Thymus (tissue), 11 donors: ENCODE measurements around the gene TRPM4. TPM values are rescaled to one million over a fixed set of nuclear protein-coding genes. Genes with fewer than 3 reads are reported as not detected.
A peak's percentile ranks its signal among the peaks of the same experiment; 100 is the strongest.
"Not testable (repeated sequence)": the region's sequence is repeated elsewhere in the genome, so short reads cannot be mapped to it uniquely, and the experiment has no call there.

Source experiments
- DNase-seq, 9 donors: peaks; one replicate each; pipeline ENCODE4 v3.0.0-alpha.2; 2013; ENCODE audit warnings: low spot score in 9 of 9, low read depth in 6 of 9, missing footprints in 1 of 9
- H3K27ac ChIP-seq, 2 donors: one replicate each; pipeline ENCODE4 v1.5.1; 2013; ENCODE audit warnings: control low read depth in 1 of 2, low read depth in 1 of 2, low read length in 1 of 2, mild to moderate bottlenecking in 1 of 2, moderate library complexity in 1 of 2
- H3K27me3 ChIP-seq, 2 donors: one replicate each; pipeline ENCODE4 v1.5.1; 2013; ENCODE audit warnings: low read length in 1 of 2; ENCODE audit not compliant: control insufficient read depth in 2 of 2, insufficient read depth in 1 of 2
- H3K36me3 ChIP-seq, 2 donors: one replicate each; pipeline ENCODE4 v1.5.1; 2013; ENCODE audit warnings: low read length in 1 of 2, mild to moderate bottlenecking in 1 of 2, moderate library complexity in 1 of 2; ENCODE audit not compliant: control insufficient read depth in 2 of 2, insufficient read depth in 2 of 2
- H3K4me1 ChIP-seq, 2 donors: one replicate each; pipeline ENCODE4 v1.5.1; 2013; ENCODE audit warnings: low read length in 2 of 2; ENCODE audit not compliant: control insufficient read depth in 2 of 2, insufficient read depth in 2 of 2
- H3K4me3 ChIP-seq, 2 donors: one replicate each; pipeline ENCODE4 v1.5.1; 2013; ENCODE audit warnings: low read length in 2 of 2, control low read depth in 1 of 2, mild to moderate bottlenecking in 1 of 2
- H3K9me3 ChIP-seq, 2 donors: one replicate each; pipeline ENCODE4 v1.5.1; 2013; ENCODE audit warnings: low read length in 1 of 2, mild to moderate bottlenecking in 1 of 2; ENCODE audit not compliant: control insufficient read depth in 2 of 2, insufficient read depth in 1 of 2
- WGBS: extraction: QIAGEN DNeasy Blood & Tissue Kit; methylation state at CpG from one replicate; pipeline ENCODE4 v1.1.7; 2013; 5-methylcytosine and 5-hydroxymethylcytosine counted together
- polyA plus RNA-seq: library from polyadenylated mRNA; stranded (reverse); fragments of 200-250 nt; gene quantifications from one replicate; pipeline ENCODE4 v1.2.3, GENCODE V29; 2013
- total RNA-seq: library from RNA; stranded (reverse); fragments of 120-200 nt; gene quantifications from one replicate; pipeline ENCODE4 v1.2.4, GENCODE V29; 2013
- donor health status: healthy.

Gene TRPM4
- total and polyA plus RNA-seq, 2 donors = 3.7 to 7.6 TPM

- H3K27me3 ChIP-seq = peaks cover 0 to 8% of the 10 kb centered on the region in 2 donors
- no peaks in the 10 kb centered on the region for H3K36me3 ChIP-seq
- WGBS = 97% methylated on average over 6 of the region's 6 CpGs
- H3K27ac ChIP-seq = no peak overlapping the region
- no peak overlapping the region for H3K4me3 ChIP-seq
- H3K9me3 ChIP-seq = peaks cover 0 to 8% of the 10 kb centered on the region in 2 donors
- no peaks in the 10 kb centered on the region for H3K4me1 ChIP-seq
- no peak for DNase-seq
Observed at GRCh38 chr19:49193822-49194394, 36.3 kb downstream of the TRPM4 start.

GRCh38 chr19:49194408-49194807 is 36.8 kb downstream of the TRPM4 start:
- DNase-seq = no peak
- Histone ChIP-seq H3K4me1 (no peaks in the 10 kb centered on the region), H3K27ac (no peak overlapping the region), H3K9me3 (peaks cover 0 to 6% of the 10 kb centered on the region in 2 donors), H3K4me3 (no peak overlapping the region), H3K36me3 (no peaks in the 10 kb centered on the region), H3K27me3 (peaks cover 0 to 8% of the 10 kb centered on the region in 2 donors)
- WGBS = 93% methylated on average over 4 of the region's 4 CpGs

- Histone ChIP-seq H3K4me1 (no peaks in the 10 kb centered on the region), H3K27me3 (peaks cover 0 to 5% of the 10 kb centered on the region in 2 donors), H3K9me3 (no peaks in the 10 kb centered on the region), H3K27ac (no peak overlapping the region), H3K36me3 (no peaks in the 10 kb centered on the region), H3K4me3 (no peak overlapping the region)
- WGBS = 89% methylated on average over 40 of the region's 40 CpGs
- no peak for DNase-seq
Observed at GRCh38 chr19:49196527-49197240, 39.1 kb downstream of the TRPM4 start.

GRCh38 chr19:49200238-49200862 is 42.8 kb downstream of the TRPM4 start:
- H3K27ac ChIP-seq = no peak overlapping the region
- WGBS = 95% methylated on average over 29 of the region's 29 CpGs
- no peak for DNase-seq

GRCh38 chr19:49201042-49201441 is 43.5 kb downstream of the TRPM4 start:
- no peaks in the 10 kb centered on the region for H3K9me3 ChIP-seq
- peaks cover 0 to 5% of the 10 kb centered on the region in 2 donors for H3K27me3 ChIP-seq
- DNase-seq = no peak
- no peaks in the 10 kb centered on the region for H3K36me3 ChIP-seq
- 94% methylated on average over 7 of the region's 7 CpGs for WGBS
- H3K27ac ChIP-seq = no peak overlapping the region
- no peaks in the 10 kb centered on the region for H3K4me1 ChIP-seq
- H3K4me3 ChIP-seq = no peak overlapping the region

More at GRCh38 chr19:49200238-49200862, 42.8 kb downstream of the TRPM4 start:
- Histone ChIP-seq H3K9me3 (no peaks in the 10 kb centered on the region), H3K4me1 (no peaks in the 10 kb centered on the region), H3K27me3 (peaks cover 0 to 5% of the 10 kb centered on the region in 2 donors), H3K36me3 (no peaks in the 10 kb centered on the region), H3K4me3 (no peak overlapping the region)

- no peak overlapping the region for H3K27ac ChIP-seq
- H3K9me3 ChIP-seq = no peaks in the 10 kb centered on the region
- H3K27me3 ChIP-seq = peaks cover 0 to 2% of the 10 kb centered on the region in 2 donors
- H3K4me1 ChIP-seq = no peaks in the 10 kb centered on the region
- WGBS = 88% methylated on average over 7 of the region's 7 CpGs
- no peak for DNase-seq
- H3K4me3 ChIP-seq = no peak overlapping the region
- H3K36me3 ChIP-seq = no peaks in the 10 kb centered on the region
Observed at GRCh38 chr19:49205114-49205513, 47.5 kb downstream of the TRPM4 start.

GRCh38 chr19:49209502-49209901 is 51.9 kb downstream of the TRPM4 start:
- H3K4me3 ChIP-seq, H3K9me3 ChIP-seq, H3K27ac ChIP-seq, DNase-seq, H3K4me1 ChIP-seq, H3K36me3 ChIP-seq: not testable (repeated sequence)
- WGBS = 95% methylated on average over 4 of the region's 4 CpGs
- H3K27me3 ChIP-seq = peaks cover 0 to 15% of the 10 kb centered on the region in 2 donors

GRCh38 chr19:49210108-49210900 is 52.7 kb downstream of the TRPM4 start:
- Histone ChIP-seq H3K36me3 (no peaks in the 10 kb centered on the region), H3K27ac (no peak overlapping the region), H3K4me3 (no peak overlapping the region), H3K27me3 (peaks cover 0 to 15% of the 10 kb centered on the region in 2 donors), H3K4me1 (peaks cover 0 to 6% of the 10 kb centered on the region in 2 donors), H3K9me3 (peaks cover 0 to 7% of the 10 kb centered on the region in 2 donors)
- WGBS = 52% methylated on average over 50 of the region's 50 CpGs
- DNase-seq = peak in 2 of 9 donors; percentile 21 to 48
